Measurements from ENCODE around the gene ARL9. TPM values are rescaled to one million over a fixed set of nuclear protein-coding genes. Genes with fewer than 3 reads are reported as not detected.

The ARL9 gene
- polyA plus RNA-seq, 4 donors: 0.26 to 1.6 (median 1.5) TPM

- peak in 1 of 4 donors; percentile 62 for DNase-seq (ENCODE audit: low read depth in 4 of 4, low spot score in 3 of 4)
Measured at GRCh38 chr4:56530269-56531148, 24.9 kb downstream of the ARL9 start.

GRCh38 chr4:56531149-56531770 is 25.7 kb downstream of the ARL9 start:
- no peak for DNase-seq (ENCODE audit: low read depth in 4 of 4, low spot score in 3 of 4)

GRCh38 chr4:56531823-56532222 is 26.2 kb downstream of the ARL9 start:
- no peak for DNase-seq (ENCODE audit: low read depth in 4 of 4, low spot score in 3 of 4)

- no peak for DNase-seq (ENCODE audit: low read depth in 4 of 4, low spot score in 3 of 4)
Measured at GRCh38 chr4:56532239-56532638, 26.6 kb downstream of the ARL9 start.

- DNase-seq (ENCODE audit: low read depth in 4 of 4, low spot score in 3 of 4): no peak
Measured at GRCh38 chr4:56535915-56536314, 30.3 kb downstream of the ARL9 start.

- no peak for DNase-seq (ENCODE audit: low read depth in 4 of 4, low spot score in 3 of 4)
Measured at GRCh38 chr4:56537147-56537546, 31.6 kb downstream of the ARL9 start.

- DNase-seq (ENCODE audit: low read depth in 4 of 4, low spot score in 3 of 4): no peak
Measured at GRCh38 chr4:56540826-56541225, 35.2 kb downstream of the ARL9 start.

- peak; percentile 65 to 85 (median 72) for DNase-seq (ENCODE audit: low read depth in 4 of 4, low spot score in 3 of 4)
Measured at GRCh38 chr4:56544573-56545131, 39.1 kb downstream of the ARL9 start.

- no peak for DNase-seq (ENCODE audit: low read depth in 4 of 4, low spot score in 3 of 4)
Measured at GRCh38 chr4:56550642-56551041, 45.1 kb downstream of the ARL9 start.

GRCh38 chr4:56551516-56551915 is 45.9 kb downstream of the ARL9 start:
- no peak for DNase-seq (ENCODE audit: low read depth in 4 of 4, low spot score in 3 of 4)

GRCh38 chr4:56552273-56552672 is 46.7 kb downstream of the ARL9 start:
- no peak for DNase-seq (ENCODE audit: low read depth in 4 of 4, low spot score in 3 of 4)

GRCh38 chr4:56570041-56570440 is 64.5 kb downstream of the ARL9 start:
- DNase-seq (ENCODE audit: low read depth in 4 of 4, low spot score in 3 of 4): no peak

Other genes with a start within 250 kb of the ARL9 start
- 10 to 100 TPM; 20.5 to 28.5 (median 25.7) TPM for gene AASDH, start 118.3 kb upstream of the ARL9 start, polyA plus RNA-seq (ENCODE audit: insufficient read length in 4 of 4)
- gene PPAT, start 70.2 kb upstream of the ARL9 start, polyA plus RNA-seq (ENCODE audit: insufficient read length in 4 of 4): 10 to 100 TPM; 25.3 to 30.8 (median 29.2) TPM
- gene PAICS, start 69.5 kb upstream of the ARL9 start, polyA plus RNA-seq (ENCODE audit: insufficient read length in 4 of 4): 100 to 1,000 TPM; 112 to 134 (median 131) TPM
- 100 to 1,000 TPM; 102 to 130 (median 127) TPM for gene SRP72, start 38.2 kb upstream of the ARL9 start, polyA plus RNA-seq (ENCODE audit: insufficient read length in 4 of 4)
- gene HOPX, start 175.5 kb downstream of the ARL9 start, polyA plus RNA-seq (ENCODE audit: insufficient read length in 4 of 4): 10 to 100 TPM; 13.6 to 18.7 (median 17.1) TPM

All from right renal pelvis (tissue), 4 donors.